ENCODE data around the gene LRRC30.
"Not testable (repeated sequence)": the region's sequence is repeated elsewhere in the genome, so short reads cannot be mapped to it uniquely, and the experiment has no call there.

LRRC30 gene

GRCh38 chr18:7230626-7231349 lies at the start of gene LRRC30:
TSS of gene LRRC30 (plus strand) at chr18:7231089. CDS start at chr18:7231139, 50 bp downstream.
- no peak for DNase-seq

- no peak for DNase-seq
These were observed 45.2 kb upstream of the LRRC30 start for GRCh38 chr18:7185701-7186100.

- DNase-seq: no peak
These were observed 40.2 kb upstream of the LRRC30 start for GRCh38 chr18:7190547-7191156.

DNA sequence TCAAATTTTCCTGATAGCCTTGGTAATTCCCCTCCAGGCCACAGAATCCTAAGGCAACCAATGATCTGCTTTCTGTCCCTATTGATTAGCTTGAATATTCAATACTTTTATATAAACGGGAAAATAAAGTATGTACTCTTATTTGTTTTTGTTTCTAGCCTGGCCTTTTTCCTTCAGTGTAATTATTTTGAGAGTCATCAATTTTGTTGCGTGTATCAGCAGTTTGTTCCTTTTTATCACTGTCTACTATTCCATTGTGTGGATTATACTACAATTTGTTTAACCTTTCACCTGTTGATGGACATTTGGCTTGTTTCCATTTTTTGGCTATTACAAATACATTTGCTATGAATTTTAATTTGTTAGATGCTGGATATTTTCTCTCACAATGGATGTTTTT lies 39.2 kb upstream of the LRRC30 start:
- no peak for DNase-seq

- no peak for DNase-seq
These were observed 35.6 kb upstream of the LRRC30 start for GRCh38 chr18:7195266-7195665.

GRCh38 chr18:7196421-7196820 lies 34.5 kb upstream of the LRRC30 start:
- no peak for DNase-seq

DNA sequence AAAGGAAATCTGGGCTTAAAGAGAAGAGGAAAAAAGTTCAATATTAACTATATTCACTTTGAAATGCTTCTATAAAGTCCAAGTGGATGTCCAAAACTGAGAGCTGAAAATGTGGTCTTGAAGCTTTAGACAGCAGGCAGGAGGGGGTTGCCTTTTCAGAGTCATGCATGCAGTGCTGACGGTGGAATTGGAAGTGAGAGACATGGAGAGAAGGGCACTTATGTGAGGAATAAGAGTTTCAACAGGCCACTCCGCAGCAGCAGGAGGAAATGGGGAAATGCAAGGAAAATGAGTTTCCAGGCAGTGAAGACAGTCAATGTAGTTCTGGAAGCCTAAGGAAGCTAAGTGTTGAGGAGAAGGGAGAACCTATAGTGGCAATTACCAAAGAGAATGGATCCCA lies 33.0 kb upstream of the LRRC30 start:
- DNase-seq: no peak

DNA sequence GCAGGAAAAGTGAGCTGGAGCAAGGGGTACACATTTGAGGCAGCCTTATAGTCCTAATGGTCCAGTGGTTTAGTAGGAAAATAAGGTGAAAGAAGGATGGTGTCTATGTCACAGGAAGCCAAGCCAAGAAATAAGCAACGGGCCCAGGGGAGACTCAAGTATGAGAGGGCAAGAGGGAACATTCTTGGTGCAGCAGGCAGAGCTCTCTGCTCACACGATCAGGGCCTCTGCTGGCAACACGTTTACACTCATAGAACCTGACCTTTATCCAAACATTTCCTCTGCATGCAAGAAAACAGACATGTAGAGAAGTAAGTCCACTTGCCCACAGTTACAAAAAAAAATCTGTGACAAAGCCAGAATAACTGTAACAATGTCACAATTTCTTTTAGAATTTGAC lies 32.6 kb upstream of the LRRC30 start:
- no peak for DNase-seq

DNA sequence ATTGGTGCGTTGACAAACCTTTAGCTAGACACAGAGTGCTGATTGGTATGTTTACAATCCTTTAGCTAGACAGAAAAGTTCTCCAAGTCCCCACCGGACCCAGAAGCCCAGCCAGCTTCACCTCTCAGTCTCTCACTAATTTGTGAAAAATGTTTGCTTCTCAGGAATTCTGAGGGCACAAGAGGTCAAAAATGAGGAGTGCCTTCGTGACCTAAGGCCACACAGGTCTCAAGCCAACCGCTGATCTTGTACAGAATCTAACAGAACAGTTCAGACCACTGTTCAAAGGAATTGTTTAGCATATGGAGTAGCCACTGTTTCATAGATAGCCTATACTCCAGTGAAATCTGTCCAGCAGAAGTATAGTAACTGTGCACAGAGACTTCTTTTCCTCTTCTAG lies 29.8 kb upstream of the LRRC30 start:
- DNase-seq: no peak

DNA sequence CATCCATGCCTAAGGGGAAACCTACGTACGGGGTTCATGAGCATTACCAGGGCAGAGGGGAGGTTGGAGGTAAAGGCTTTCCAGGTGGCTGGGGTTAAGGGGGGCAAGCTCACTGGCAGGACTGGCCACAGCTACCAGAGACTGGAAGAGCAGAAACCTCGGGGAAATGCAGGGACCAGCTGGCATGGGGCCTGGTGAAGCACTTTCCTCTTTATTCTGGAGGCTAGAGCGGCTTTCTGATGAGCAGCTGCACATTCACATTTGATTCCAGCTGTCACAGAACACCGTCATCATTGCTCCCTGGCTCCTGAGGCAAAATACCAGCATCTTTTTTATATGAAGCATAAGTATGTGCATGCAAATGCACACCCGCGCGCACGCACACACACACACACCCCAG lies 28.7 kb upstream of the LRRC30 start:
- DNase-seq: no peak

- not testable (repeated sequence) for DNase-seq
These were observed 27.3 kb upstream of the LRRC30 start for GRCh38 chr18:7203601-7204000.

DNA sequence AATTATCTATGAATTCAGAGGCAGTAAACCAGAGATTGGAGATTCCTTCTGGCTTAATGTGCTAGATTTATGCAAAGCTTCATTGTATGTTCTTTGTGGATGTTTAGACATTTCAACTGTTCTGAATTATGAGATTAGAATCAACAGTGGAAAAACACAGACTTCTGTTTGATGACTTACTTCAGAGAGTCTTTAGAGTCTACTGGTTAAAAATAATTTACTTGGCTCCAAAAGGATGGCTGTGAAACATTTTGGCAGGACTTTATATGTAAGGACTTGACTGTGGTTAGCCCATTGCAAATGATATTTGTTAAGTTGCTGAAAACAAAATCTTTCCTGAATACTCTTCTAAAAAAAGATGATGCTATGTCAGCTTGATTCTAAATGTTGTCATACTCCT lies 25.5 kb upstream of the LRRC30 start:
- no peak for DNase-seq

DNA sequence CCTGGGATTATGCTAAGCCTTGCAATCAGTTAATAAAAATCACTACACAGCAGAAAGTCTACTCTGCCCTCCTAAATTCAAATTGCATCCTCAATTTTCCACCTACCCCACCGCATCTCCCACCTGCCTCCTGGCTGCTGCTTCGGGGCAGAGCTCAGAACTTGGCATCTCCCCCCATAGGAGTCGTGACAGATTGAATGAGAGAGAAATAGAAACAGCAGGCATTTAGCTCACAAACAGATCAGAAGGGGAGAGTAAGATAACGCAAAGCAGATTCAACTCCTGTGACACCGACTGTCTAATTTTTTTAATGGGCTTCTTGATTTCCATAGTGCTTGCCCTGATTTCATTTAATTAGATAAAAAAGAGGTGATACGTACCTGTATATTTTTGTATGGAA lies 24.7 kb upstream of the LRRC30 start:
- DNase-seq: no peak

DNA sequence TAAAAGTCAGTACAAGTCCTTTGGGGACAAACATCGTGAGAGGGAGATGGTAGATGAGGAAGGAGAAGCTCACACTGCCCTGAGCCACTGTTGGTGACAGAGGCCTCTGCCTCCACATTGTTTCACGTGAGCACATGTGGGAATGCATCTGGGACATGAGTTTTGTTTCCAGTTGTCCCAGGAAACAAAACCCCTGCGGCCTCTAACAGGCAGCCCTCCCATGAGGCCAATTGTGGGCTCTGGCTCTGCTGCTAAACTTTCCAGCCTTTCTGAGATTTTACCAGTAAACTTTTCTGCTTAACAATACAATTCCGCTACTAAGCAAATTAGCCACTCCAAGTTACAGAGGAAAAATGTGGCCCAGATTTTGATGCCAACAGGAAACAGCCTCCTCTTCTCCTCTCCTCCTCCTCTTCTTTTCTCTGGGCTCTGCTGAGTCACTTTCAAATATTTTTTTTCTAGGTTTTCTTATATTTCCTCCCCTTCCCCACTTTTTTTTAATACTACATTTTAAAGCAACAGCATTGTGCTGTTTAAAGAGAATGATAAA lies 23.4 kb upstream of the LRRC30 start:
- no peak for DNase-seq

GRCh38 chr18:7221424-7222155 lies 9.3 kb upstream of the LRRC30 start:
- no peak for DNase-seq

DNA sequence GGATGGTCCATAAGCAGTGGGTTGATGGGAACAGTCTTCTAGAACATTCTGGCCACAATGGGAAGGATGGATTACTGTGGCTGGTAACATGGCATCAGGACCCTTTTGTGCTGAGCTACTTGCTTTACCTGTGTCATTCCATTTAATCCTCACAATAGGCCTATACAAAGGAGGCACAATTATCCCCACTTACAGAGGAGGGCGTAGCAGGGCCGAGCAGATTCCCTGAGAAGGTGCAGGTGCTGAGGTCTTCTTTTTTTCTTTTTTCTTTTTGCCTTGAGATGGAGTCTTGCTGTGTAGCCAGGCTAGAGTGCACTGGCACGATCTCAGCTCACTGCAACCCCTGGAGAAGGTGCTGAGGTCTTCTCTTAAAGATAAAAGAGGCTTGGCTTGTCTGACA lies 6.7 kb upstream of the LRRC30 start:
- no peak for DNase-seq

DNA sequence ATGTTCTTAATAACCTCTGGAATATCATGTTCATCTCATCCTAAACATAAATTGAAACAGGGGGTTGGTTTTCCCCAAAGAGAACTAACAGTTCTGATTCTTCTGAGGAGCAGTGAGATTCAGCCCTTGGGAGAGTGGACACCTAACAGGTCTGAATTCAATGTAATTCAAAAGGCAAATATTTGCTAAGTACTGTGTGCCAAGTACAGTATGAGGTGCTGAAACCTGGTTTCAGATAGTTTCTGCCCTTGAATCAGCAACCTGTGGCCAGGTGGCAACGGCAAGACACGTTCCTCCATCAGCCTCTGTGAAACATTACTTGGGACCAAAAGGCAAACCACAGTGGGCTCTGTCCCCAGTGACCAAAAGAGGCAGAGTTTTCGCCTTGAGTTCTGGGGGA lies 1.3 kb downstream of the LRRC30 start:
- DNase-seq: no peak

GRCh38 chr18:7233134-7233810 lies 2.4 kb downstream of the LRRC30 start:
- DNase-seq: no peak

DNA sequence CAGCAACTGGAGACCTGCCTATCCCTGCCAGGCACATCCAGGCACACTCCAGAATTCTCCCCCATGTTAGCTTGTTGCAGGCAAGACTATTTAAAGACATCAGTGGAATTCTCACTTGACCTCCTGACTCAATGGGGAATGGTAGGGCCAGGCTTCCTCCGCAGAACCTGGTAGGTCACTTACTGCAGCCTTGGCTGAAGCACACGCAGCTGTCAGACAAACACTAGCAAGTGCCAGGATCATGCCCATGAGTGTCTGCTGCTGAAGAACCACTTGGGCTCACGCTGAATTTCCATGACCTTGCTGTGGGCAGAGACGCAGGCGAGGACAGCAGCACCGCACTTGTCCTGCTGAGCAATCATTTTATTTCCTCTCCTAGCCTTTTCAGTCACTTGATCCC lies 3.2 kb downstream of the LRRC30 start:
- no peak for DNase-seq

DNA sequence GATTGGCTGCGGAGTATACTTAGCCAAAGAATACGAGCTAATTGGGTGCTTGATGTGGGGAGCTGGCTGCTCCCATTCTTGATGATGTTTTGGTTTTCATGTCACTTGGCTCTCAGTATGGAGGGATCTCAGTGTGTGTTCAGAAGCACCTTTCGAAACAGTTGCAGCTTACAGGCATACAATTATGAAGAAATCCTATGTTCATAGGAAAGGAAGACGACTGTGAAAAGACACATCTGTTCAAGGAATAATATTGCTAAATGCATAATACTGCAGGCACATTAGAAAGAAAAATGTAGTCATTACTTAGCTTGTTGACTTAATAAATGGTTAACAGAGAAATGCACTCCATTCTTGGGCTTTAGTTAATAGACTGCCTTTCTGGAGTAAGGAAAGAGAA lies 4.1 kb downstream of the LRRC30 start:
- DNase-seq: no peak

DNA sequence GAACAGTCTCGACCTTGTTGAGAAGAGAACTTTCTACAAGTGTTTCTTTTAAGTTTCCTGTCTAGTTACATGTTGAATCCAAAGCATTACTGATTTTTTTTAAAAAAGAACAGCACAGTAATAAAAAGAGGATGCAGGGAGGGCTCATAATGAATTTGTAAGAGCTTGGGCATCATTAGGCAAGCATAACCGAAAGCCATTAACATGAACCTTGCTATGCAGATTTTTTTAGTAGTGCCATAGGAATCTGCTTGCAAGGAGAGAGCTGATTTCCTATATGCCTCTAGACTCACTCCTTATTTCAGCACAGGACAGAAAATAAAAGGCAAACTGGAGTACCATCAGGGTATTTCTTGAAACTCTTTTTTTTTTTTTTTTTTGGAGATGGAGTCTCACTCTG lies 5.2 kb downstream of the LRRC30 start:
- DNase-seq: no peak

GRCh38 chr18:7236933-7237332 lies 6.0 kb downstream of the LRRC30 start:
- DNase-seq: no peak

DNA sequence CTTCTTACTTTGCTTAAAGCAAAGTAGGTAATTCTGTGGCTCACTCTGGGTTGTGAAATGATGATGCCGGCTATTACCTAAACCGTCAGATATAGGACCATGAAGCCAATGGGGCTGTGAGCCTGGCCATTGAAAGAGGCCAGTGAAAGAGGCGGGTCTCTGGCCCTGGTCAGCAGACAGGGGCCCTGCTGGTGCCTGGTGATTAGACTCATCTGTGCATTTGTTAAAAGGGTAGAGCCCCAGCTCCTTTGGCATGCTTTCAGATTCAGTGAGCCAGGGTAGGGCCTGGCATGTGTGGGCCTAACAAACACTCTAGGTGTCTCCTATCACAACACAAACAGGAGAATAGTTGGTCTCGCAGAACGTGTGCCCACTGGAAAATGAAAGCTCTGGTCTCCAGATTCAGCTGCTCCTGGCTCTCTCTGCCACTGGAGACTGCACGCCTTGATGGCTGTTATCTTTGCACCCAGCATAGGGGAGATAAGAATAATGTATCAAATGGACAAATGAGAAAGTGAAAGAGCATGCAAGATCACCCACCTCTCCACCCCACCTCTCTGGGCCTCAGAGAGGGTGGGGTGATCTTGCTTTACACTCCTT lies 6.9 kb downstream of the LRRC30 start:
- DNase-seq: no peak
